H9 (cell line): ENCODE results near the gene TIMM50. TPM values are rescaled to one million over a fixed set of nuclear protein-coding genes. Genes with fewer than 3 reads are reported as not detected.

ENCODE experiments used
- DNase-seq: peaks from one replicate; pipeline ENCODE4 v3.0.0-alpha.2; 2017
- H2AFZ ChIP-seq: one replicate; pipeline ENCODE4 v1.6.1; 2013; ENCODE audit warnings: mild to moderate bottlenecking, low read length, control low read depth, moderate library complexity
- H2AK5ac ChIP-seq: 2 replicates; pipeline ENCODE4 v1.6.1; 2013; ENCODE audit warnings: low read length, control low read depth, mixed read lengths; ENCODE audit not compliant: insufficient read length
- H2BK120ac ChIP-seq: one replicate; pipeline ENCODE4 v1.6.1; 2013; ENCODE audit warnings: low read depth, mild to moderate bottlenecking, low read length, control low read depth, inconsistent platforms; ENCODE audit not compliant: poor library complexity, severe bottlenecking
- H2BK12ac ChIP-seq: 2 replicates; pipeline ENCODE4 v1.6.1; 2013; ENCODE audit warnings: low read length, control low read depth, mixed read lengths, low read depth; ENCODE audit not compliant: insufficient read length
- H2BK15ac ChIP-seq: 2 replicates; pipeline ENCODE4 v1.6.1; 2013; ENCODE audit warnings: low read depth, low read length, control low read depth
- H2BK20ac ChIP-seq: one replicate; pipeline ENCODE4 v1.6.1; 2013; ENCODE audit warnings: low read depth, mild to moderate bottlenecking, low read length, control low read depth, inconsistent platforms; ENCODE audit not compliant: poor library complexity, severe bottlenecking
- H2BK5ac ChIP-seq: 2 replicates; pipeline ENCODE4 v1.6.1; 2013; ENCODE audit warnings: low read length, control low read depth, mixed read lengths; ENCODE audit not compliant: insufficient read length
- H3K14ac ChIP-seq: 2 replicates; pipeline ENCODE4 v1.6.1; 2013; ENCODE audit warnings: low read length, control low read depth; ENCODE audit not compliant: insufficient read depth
- H3K18ac ChIP-seq: 2 replicates; pipeline ENCODE4 v1.6.1; 2013; ENCODE audit warnings: low read depth, mild to moderate bottlenecking, mixed read lengths, low read length, control low read depth; ENCODE audit not compliant: insufficient read length
- H3K23ac ChIP-seq: 2 replicates; pipeline ENCODE4 v1.6.1; 2013; ENCODE audit warnings: low read length, control low read depth, mixed read lengths, low read depth; ENCODE audit not compliant: insufficient read length
- H3K23me2 ChIP-seq: 2 replicates; pipeline ENCODE4 v1.6.1; 2013; ENCODE audit warnings: low read depth, mild to moderate bottlenecking, mixed read lengths, low read length, control low read depth; ENCODE audit not compliant: insufficient read length, poor library complexity, severe bottlenecking
- H3K27ac ChIP-seq: 2 replicates; pipeline ENCODE4 v1.5.1; 2013; ENCODE audit warnings: low read length, control low read depth, mixed read lengths, low read depth; ENCODE audit not compliant: insufficient read length
- H3K27me3 ChIP-seq: 2 replicates; pipeline ENCODE4 v1.6.1; 2013; ENCODE audit warnings: low read length, control low read depth, inconsistent platforms; ENCODE audit not compliant: insufficient read depth
- H3K4ac ChIP-seq: 2 replicates; pipeline ENCODE4 v1.6.1; 2013; ENCODE audit warnings: low read depth, mild to moderate bottlenecking, control low read depth, inconsistent platforms, low read length, moderate library complexity
- H3K4me1 ChIP-seq: 2 replicates; pipeline ENCODE4 v1.6.1; 2013; ENCODE audit warnings: low read length, control low read depth, inconsistent platforms; ENCODE audit not compliant: insufficient read depth
- H3K4me2 ChIP-seq: 2 replicates; pipeline ENCODE4 v1.6.1; 2013; ENCODE audit warnings: low read length, control low read depth, mixed read lengths; ENCODE audit not compliant: insufficient read length, insufficient read depth
- H3K56ac ChIP-seq: 2 replicates; pipeline ENCODE4 v1.6.1; 2013; ENCODE audit warnings: low read depth, mild to moderate bottlenecking, mixed read lengths, low read length, control low read depth; ENCODE audit not compliant: insufficient read length
- H3K79me1 ChIP-seq: 2 replicates; pipeline ENCODE4 v1.6.1; 2013; ENCODE audit warnings: low read depth, mild to moderate bottlenecking, moderate library complexity, low read length, control low read depth, inconsistent platforms; ENCODE audit not compliant: insufficient read depth, poor library complexity, severe bottlenecking
- H3K79me2 ChIP-seq: 2 replicates; pipeline ENCODE4 v1.6.1; 2013; ENCODE audit warnings: low read length, control low read depth, inconsistent platforms; ENCODE audit not compliant: insufficient read depth
- H3K9ac ChIP-seq: 2 replicates; pipeline ENCODE4 v1.6.1; 2013; ENCODE audit warnings: low read length, control low read depth, mixed read lengths; ENCODE audit not compliant: insufficient read length; ENCODE audit errors: extremely low read depth
- H3K9me3 ChIP-seq: one replicate; pipeline ENCODE4 v1.6.1; 2013; ENCODE audit warnings: low read depth, low read length, inconsistent platforms; ENCODE audit not compliant: control insufficient read depth
- H3T11ph ChIP-seq: one replicate; pipeline ENCODE4 v1.6.1; 2013; ENCODE audit warnings: mild to moderate bottlenecking, low read length, control low read depth, inconsistent platforms
- H4K20me1 ChIP-seq: one replicate; pipeline ENCODE4 v1.6.1; 2013; ENCODE audit not compliant: control insufficient read depth, insufficient read length, insufficient read depth
- H4K5ac ChIP-seq: 2 replicates; pipeline ENCODE4 v1.6.1; 2013; ENCODE audit warnings: low read depth, mild to moderate bottlenecking, mixed read lengths, low read length, control low read depth; ENCODE audit not compliant: insufficient read length
- H4K8ac ChIP-seq: replicated peaks from 2 replicates; pipeline ENCODE4 v1.6.1; 2013; ENCODE audit warnings: low read length, control low read depth, mixed read lengths, low read depth; ENCODE audit not compliant: insufficient read length
- H4K91ac ChIP-seq: 2 replicates; pipeline ENCODE4 v1.6.1; 2013; ENCODE audit warnings: low read depth, mild to moderate bottlenecking, moderate library complexity, mixed read lengths, low read length, control low read depth; ENCODE audit not compliant: insufficient read length
- H3K27ac Mint-ChIP-seq, 3 experiments: 2 replicates in 2 of 3; 3 replicates in 1 of 3; pipeline ENCODE4 v1.8.0; 2020 to 2021; ENCODE audit warnings: mixed read lengths in 3 of 3, mild to moderate bottlenecking in 1 of 3, moderate library complexity in 1 of 3
- H3K27me3 Mint-ChIP-seq: 2 replicates; pipeline ENCODE4 v1.8.0; 2021; ENCODE audit warnings: low read depth, mild to moderate bottlenecking, moderate library complexity, mixed read lengths
- H3K36me3 Mint-ChIP-seq, 3 experiments: 2 replicates in 2 of 3; 3 replicates in 1 of 3; pipeline ENCODE4 v1.8.0; 2020 to 2021; ENCODE audit warnings: low read depth in 3 of 3, mixed read lengths in 3 of 3; ENCODE audit not compliant: insufficient read depth in 1 of 3
- H3K4me1 Mint-ChIP-seq, 2 experiments: 2 replicates each; pipeline ENCODE4 v1.8.0; 2020; ENCODE audit warnings: mixed read lengths in 2 of 2
- H3K4me3 Mint-ChIP-seq, 2 experiments: 2 replicates in 1 of 2; 3 replicates in 1 of 2; pipeline ENCODE4 v1.8.0; 2020 to 2021; ENCODE audit warnings: mild to moderate bottlenecking in 2 of 2, mixed read lengths in 2 of 2, moderate library complexity in 1 of 2
- H3K9me3 Mint-ChIP-seq, 2 experiments: 2 replicates in 1 of 2; 3 replicates in 1 of 2; pipeline ENCODE4 v1.8.0; 2020; ENCODE audit warnings: mild to moderate bottlenecking in 2 of 2, mixed read lengths in 2 of 2, moderate library complexity in 1 of 2
- CTCF ChIP-seq: fragments of 200-600 bp; sonication (generic); conservative IDR thresholded peaks from 3 replicates; pipeline ENCODE4 v1.8.0; 2021; ENCODE audit warnings: antibody characterized with exemption, mild to moderate bottlenecking
- WGBS: extraction: QIAGEN DNeasy Blood & Tissue Kit; methylation state at CpG from one replicate; pipeline ENCODE4 v1.1.7; 2013; ENCODE audit warnings: missing lambda C conversion rate, low lambda C conversion rate, mixed read lengths; ENCODE audit not compliant: insufficient read length; ENCODE audit errors: extremely low coverage; 5-methylcytosine and 5-hydroxymethylcytosine counted together
- total RNA-seq: library from RNA; stranded (reverse); gene quantifications from 2 replicates; pipeline ENCODE4 v1.2.1, GENCODE V29; 2021

Gene TIMM50
- total RNA-seq, 1 experiment from 2014 or later = 128 TPM

- Mint-ChIP-seq H3K36me3 (peaks cover 7 to 33% (median 29%) of the 10 kb centered on the region in 3 experiments; a peak in 6 of 7 replicates), H3K4me1 (peaks cover 10 to 15% of the 10 kb centered on the region in 2 experiments), H3K4me3 (peak within 1 kb of the TSS; percentile 84 to 97), H3K9me3 (peaks cover 0 to 5% of the 10 kb centered on the region in 2 experiments; a peak in 2 of 5 replicates), H3K27ac (peak within 1 kb of the TSS; percentile 91 to 99 (median 98)), H3K27me3 (peaks cover 4% of the 10 kb centered on the region; the same call in 1 of the 2 replicates)
- Histone ChIP-seq H2AFZ (no peak within 1 kb of the TSS), H4K8ac (no peak within 1 kb of the TSS), H3K23me2 (peaks cover 5% of the 10 kb centered on the region), H3K4ac (no peak within 1 kb of the TSS), H3K9ac (peak within 1 kb of the TSS; percentile 96), H3K27me3 (no peaks in the 10 kb centered on the region), H2BK15ac (no peak within 1 kb of the TSS), H3K79me2 (peaks cover 40% of the 10 kb centered on the region; the same call in 1 of the 2 replicates), H3T11ph (no peak within 1 kb of the TSS), H3K56ac (no peak within 1 kb of the TSS), H3K79me1 (peaks cover 11% of the 10 kb centered on the region), H2AK5ac (no peak within 1 kb of the TSS), H4K20me1 (no peaks in the 10 kb centered on the region), H3K18ac (peak within 1 kb of the TSS; percentile 68), H3K4me2 (peak within 1 kb of the TSS; percentile 84), H3K27ac (peak within 1 kb of the TSS; percentile 45), H4K5ac (peak within 1 kb of the TSS; percentile 6), H2BK120ac (peak within 1 kb of the TSS; percentile 38), H3K9me3 (no peaks in the 10 kb centered on the region), H3K23ac (no peak within 1 kb of the TSS), H4K91ac (no peak within 1 kb of the TSS), H2BK12ac (no peak within 1 kb of the TSS), H2BK20ac (no peak within 1 kb of the TSS), H3K4me1 (no peaks in the 10 kb centered on the region), H2BK5ac (no peak within 1 kb of the TSS), H3K14ac (peak within 1 kb of the TSS; percentile 77; the same call in 1 of the 2 replicates)
- no peak for TF ChIP-seq CTCF
- no CpG with 5 or more reads among the region's 68 CpGs for WGBS
- peak; percentile 97 for DNase-seq
Observed at GRCh38 chr19:39445196-39446111, 35.2 kb upstream of the TIMM50 start, which contains the start of gene SUPT5H. Gene SUPT5H (plus strand): TSS chr19:39445582. CDS start chr19:39445891, 309 bp downstream.
